NCI-H748 treated with DMSO at 0.1 percent for 48 hours (cell line): ENCODE data around the gene FAT1.

Experiments used
- DNase-seq: peaks from one replicate; lab custom pipeline; 2025; lab: John Stamatoyannopoulos, UW

FAT1 gene

DNA sequence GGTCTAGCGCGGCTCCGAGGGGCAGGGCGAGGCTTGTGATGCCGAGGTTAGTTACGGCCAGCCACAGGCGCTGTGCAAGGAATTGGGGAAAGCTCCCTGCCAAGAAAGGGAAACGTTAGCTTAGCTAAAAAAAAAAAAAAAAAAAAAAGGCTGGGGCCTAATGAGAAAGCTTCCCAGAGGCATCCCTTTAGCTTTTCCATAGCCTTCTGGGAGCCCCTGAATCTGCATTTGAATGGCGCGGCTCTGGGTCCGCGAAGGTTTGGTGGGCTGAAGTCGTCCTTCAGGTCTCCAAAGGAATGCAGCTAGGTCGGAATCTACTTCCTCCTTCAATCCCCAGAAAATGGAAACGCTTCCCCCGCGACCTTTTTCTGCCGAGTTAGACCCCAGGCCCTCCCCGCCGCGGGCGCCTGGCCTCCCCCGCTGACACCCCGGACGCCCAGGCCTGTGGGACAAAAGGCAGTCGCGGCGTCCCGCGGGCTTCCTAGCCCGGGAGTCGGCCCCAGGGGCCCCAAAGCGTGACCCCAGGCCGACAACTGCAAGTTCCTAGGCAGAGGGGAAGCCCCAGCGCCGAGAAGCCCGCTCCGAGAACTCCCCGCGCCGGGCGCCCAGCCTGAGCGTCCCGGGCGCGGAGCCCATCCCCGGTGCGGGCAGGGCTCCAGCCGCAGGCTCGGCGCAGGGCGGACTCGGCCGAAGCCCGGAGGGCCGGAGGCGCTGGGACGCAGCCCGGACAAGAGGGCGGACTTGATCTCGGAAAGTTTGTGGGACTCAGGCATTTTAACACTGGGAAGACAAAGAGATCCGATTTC lies 605 bp upstream of the FAT1 start:
- DNase-seq = no peak

DNA sequence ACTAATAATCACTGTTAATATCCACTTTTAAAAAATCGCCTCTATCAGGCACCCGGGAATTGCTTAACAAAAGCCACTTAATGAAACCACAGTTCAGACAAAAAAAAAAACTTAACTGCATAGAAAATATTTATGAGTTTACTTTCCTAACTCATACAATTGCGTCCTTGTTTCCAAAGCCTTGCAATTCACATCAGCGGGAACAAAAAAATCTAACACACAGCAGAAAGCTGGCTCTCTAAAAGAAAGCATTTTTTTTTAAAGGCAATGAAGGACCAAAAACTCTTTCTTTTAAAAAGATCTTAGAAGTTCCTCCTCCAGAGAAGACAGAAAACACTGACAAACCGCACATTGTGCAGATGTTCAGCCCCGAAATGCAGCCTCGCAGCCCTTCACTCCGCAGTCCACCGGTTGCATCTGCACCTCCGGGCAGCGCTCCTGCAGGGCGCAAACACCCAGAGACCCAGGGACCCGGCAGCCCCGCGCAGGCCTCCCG lies 812 bp downstream of the FAT1 start:
- DNase-seq = no peak

DNA sequence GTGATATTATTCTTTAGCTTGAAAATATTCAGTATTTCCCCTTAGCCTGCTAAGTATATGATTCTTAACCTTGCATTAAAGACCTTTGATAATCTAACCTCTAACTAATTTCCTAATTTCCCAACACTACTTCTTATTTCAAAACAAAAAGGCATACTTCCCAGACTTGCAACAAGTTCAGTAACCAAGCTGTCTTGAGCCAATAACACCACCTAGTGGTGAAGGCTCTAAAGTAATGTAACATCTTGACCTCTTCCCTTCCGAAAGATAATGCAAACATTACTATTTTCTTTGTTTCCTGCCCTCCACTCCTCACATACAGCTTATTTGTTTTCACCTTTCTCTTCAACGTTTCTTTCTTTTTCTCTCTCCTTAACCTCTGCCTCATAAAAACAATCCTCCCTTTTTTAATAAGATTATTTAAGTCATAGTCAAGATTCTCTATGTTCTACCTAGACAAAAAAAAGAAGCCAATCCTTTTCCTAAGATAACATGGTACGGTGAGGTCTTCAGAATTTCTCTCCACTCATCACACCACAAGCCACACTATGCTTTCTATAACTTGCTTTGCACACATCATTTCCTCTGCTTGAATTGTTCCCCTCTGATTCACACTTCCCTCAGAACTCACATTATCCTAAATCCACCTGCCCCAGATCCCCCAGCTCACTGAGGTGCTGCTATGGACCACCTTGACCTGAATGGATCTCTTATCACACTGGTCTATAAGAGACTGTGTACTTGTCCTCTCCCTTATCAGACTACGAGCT lies 3.5 kb downstream of the FAT1 start:
- no peak for DNase-seq

DNA sequence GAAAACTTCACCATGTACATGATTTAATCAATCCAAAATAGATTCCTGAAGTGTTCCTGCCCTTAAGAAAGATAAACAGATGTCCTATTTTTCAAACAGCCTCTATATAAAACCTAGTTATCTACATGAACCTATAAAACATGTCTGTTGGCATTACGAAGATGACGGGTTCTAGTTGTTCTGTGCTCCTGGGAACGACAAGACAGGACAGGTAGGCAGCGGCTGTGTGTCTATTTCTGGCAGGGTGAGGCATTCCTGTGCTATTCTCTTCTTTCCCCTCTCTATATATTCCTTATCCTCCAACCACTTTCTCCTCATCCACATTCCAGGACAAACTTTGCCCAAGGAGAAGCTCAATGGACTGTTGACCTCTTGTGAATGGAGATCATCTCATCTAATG lies 6.1 kb downstream of the FAT1 start:
- no peak for DNase-seq

DNA sequence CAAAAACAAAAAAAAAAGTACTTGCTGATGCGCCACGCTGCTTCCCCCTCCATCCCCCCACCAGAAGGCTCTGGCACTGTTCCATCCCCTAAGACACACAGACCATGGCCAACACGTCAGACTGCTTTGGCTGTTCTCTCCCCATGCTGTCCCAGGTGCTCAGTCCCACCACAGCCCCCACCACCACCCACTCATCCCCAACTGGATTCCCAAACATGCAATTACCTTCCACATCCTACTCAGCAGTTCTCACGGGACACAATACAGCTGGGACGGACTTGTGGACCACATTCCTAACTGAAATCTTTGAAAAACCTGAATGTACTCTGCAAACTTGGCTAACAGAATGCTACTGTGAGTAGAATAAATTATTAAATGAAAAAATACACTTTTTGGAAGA lies 8.6 kb downstream of the FAT1 start:
- no peak for DNase-seq

DNA sequence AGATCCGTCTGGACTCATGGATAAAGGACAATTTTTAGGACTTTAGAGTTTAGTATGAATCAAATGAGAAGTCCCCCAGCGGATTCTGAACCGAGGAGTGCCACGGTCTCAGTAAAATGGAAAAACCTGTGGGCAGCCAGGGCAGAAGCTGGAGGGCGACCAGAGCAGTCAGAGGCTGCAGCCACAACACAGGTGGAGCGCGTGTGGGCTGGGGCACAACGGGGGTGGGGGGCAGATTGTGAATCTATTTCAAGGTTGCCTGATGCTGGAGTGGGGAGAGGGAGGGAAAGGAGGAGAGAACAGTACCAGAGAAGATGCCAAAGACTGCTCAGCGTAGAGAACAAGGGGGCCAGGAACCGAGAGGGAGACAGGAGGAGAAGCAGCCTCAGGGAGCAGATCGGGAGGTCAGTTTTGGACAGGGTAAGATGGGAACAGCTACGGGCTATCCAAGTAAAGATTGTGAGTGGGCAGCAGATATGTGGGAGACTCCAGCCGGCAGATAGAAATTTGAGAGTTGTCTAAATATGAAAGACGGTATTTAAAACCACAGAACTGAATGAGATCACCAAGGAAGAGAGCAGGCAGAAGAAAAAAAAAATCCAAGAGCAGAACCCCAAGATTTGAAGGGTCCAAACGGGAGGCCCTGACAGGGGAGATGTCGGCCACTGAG lies 9.5 kb downstream of the FAT1 start:
- DNase-seq = no peak

DNA sequence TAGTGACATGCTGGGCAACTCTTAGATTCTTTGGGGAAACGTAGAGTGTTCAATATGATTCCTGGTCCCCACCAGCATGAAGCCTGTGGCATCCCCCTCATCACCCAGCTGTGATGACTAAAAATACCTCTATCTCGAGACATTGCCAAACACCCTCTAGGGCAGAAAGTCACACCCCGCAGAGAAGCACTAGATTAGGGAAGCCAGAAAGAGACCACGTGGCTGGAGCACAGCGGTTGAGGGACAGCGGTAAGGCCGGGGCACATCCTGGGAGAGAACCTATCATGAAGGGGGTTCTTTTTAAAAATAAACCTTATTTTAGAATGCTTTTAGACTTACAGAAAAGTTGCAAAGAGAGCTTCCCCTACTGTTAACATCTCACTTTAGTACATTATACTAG lies 11.0 kb downstream of the FAT1 start:
- no peak for DNase-seq

DNA sequence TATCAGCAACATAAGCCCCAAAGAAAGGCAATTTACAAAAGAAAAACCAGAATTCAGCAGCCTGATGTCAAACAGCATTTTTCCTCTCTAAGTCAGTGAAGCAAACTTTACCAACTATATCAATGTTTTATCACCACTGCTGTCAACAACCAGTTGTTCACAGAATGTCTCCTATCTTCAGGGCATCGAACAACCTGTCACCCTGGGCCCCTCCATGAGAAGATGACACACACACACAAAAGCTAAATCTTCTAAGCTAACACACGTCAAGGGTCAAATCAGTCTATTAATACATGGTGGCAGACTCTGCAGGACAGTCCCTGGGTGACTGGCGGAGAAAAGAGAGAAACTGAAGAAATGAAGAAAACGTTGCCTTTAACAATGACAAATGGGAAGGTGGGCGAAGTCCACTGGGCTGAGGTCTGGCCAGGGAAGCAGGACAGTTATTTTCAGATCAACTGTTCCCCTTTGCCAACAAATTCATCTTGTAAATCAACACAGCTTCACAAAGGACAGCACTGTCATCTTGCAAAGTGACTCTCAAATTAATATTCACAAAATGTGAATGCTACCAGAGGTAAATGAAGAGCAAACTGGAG lies 13.0 kb downstream of the FAT1 start:
- no peak for DNase-seq

DNA sequence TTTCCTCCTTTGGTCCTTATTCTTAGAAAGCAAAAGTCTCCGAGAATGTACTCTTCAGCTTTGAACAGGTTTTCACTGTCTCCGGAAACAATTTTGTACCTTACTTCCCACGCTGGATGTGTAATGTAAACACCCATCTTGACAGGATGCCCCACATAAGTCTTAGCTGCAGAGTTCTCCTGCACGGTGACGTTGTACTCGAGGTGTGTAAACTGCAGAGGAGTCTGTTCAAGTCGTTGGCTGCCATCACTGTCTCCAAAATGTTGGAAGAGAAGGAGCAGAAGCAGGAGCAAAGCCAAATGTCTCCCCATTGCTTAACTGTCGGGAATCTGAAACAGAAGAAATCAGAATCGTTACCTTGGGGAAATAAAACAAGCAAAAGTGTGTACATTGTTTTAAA lies 14.1 kb downstream of the FAT1 start:
- DNase-seq = no peak

DNA sequence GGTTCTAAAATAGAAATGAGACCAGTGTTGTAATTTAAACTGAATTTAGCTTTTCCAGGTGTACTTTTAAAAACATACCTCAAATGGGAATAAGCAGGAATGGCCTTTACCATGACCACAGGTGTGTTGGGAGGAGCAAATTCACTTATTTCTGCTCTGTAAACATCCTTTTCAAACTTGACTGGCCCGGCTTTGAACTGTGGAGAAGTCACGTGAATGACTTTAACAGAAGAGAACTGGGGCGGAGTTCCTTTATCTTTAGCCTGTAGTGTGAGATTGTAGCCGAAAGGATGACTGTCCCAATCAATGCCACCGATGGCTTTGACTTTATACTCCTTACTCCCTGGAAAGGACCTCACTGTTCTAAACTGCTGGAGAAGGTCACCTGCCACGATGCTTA lies 15.1 kb downstream of the FAT1 start:
- no peak for DNase-seq

DNA sequence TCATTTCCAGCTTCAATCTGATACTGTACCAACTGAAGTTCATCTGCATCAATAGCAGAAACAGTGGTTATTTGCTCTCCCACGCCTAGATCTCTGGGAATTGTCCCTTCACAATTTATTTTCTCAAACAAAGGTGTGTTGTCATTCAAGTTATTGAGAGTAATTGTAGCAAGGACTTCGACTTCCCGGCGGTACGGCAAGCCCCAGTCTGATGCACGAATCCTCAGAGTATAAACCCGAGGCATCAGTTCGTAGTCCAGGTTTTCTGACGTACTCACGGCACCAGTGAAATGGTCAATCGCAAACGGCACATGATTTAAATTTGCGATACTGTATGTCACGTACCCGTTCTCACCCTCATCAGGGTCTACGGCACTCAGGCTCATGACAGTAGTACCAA lies 15.7 kb downstream of the FAT1 start:
- DNase-seq = no peak

DNA sequence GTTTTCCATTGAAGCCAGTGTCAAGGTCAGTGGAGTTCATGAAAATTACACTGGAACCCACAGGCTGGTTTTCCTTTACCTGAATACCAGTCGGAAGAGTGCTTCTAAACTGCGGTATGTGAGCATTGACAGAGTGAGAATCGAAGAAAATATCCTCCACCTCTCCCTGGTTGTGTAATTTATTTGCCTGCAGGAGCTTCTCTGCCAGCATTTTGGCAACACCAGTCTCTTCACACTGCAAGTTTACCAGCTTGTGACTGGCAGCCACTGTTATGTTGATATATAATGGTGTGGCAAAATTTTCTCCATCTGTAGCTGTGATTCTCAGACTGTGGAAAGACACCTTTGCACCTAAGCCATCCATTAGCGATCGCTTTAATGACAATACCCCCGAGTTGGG lies 16.1 kb downstream of the FAT1 start:
- no peak for DNase-seq

DNA sequence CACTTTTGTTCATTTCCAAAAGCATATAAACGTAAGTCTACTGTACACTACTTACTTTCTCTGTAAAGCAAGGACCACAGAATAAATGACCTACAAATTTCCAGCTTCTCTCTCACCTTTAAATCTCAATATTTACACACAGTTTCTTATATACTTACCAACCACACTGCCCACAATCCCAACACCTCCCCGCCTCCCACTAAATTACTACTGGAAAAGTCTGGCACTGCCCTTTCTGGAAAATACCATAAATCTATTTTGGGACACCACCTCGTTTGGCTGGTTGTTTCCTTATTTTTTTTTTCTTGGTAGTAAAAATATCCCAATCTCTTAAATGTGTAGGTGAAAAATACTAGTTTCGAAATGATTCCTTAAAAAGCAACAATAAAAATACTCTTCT lies 19.6 kb downstream of the FAT1 start:
- no peak for DNase-seq

DNA sequence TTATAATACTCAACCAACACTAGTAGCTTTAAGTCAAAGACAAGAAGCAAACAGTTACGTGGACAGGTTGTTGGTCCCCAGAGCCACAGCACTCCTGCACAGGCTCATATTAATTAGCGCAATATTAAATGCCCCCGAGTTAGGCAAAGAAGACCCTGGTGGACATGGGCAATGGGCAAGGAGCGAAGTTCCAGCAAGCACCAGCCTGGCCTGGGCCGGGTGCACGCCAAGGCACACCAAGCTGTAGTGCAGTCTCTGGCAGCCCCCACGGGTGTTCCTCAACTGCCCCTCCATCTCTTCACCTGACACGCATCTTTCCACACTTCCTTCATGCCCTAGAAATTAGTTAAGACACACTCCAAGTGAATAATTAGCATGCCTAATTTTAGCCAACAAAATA lies 20.1 kb downstream of the FAT1 start:
- no peak for DNase-seq

DNA sequence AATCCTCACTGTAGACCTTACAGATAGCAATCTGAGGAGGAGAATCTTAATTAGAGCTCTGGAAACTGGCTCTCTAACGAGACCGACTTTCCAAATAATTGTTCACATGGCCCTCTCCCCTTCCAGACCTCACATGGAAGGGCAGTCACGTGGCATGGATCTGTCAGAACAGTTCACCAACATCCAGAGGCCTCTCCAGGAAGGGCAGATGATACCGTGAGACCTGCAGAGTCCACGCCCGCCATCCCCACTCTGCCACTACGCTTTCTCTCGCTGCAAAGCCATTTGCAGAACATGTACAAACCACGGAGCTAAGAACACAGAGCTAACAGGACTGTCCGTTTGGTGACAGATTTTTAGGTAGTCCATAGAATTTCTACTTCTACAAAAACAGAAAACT lies 20.7 kb downstream of the FAT1 start:
- no peak for DNase-seq

DNA sequence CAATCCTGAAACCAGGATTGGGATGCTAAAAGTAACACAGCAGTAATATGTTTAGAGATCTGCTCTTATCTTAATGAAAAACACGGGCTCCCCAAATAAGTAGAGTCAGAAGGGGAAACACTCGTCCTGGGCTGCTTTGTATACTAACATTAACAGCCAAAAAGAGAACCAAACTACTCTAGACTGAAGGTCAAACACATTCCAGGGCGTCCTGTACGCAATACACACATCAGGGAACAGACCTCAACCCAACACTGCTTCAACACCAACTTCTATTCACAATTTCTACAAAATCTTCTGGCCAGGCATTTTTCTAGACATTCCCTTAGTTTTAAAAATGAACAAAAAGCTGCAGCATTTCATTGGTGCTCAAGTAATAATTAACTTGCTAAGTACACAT lies 21.4 kb downstream of the FAT1 start:
- no peak for DNase-seq

DNA sequence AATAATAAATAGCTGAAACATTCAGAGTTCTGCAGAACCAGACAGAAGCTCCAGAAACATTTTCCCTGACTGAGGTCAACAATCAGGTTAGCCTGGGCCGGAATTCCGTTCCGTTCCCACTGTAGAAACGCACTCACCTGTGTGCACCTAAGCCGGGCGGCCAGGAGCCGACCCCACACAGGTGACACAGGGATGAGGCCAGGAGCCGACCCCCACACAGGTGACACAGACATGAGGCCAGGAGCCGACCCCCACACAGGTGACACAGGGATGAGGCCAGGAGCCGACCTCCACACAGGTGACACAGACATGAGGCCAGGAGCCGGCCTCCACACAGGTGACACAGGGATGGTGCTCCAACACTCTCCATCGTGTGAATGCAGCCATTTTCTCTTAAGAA lies 21.9 kb downstream of the FAT1 start:
- DNase-seq = no peak

DNA sequence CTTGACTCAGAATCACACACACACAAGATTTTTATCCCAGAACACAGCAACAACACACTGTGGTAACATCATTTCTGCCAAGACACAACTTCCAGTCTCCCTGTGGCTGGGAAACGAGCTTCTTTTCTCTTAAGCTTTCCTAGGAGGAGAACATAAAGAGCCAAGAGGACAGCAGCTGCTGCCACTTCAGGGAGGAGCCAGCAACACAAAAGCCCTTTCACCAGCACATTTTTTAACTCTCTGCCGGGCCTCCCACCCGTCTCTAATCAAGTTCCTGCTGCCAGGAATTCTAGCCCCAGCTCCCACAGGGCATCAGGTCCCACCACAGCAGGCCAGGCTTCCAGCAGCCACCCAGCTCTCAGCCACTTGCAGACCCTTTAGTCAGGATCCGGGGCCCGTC lies 22.4 kb downstream of the FAT1 start:
- DNase-seq = no peak

DNA sequence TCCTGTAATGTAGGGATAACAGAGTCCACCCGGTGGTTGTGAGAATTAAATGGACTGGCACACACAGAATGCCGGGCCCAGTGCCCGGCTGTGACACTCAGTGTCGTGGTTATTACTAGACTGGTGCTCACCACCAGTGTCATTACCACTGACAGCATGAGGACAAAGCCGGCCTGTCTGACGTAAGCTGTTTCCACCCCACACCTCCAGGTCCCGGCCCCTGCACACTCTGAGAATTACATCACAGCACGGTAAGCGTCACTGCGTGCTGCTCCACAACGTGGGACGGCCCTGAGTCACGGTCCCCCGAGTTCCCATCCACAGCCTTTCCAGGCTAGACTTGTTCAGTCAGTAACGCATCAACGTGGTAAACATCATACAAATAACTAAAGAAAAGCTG lies 22.9 kb downstream of the FAT1 start:
- no peak for DNase-seq

DNA sequence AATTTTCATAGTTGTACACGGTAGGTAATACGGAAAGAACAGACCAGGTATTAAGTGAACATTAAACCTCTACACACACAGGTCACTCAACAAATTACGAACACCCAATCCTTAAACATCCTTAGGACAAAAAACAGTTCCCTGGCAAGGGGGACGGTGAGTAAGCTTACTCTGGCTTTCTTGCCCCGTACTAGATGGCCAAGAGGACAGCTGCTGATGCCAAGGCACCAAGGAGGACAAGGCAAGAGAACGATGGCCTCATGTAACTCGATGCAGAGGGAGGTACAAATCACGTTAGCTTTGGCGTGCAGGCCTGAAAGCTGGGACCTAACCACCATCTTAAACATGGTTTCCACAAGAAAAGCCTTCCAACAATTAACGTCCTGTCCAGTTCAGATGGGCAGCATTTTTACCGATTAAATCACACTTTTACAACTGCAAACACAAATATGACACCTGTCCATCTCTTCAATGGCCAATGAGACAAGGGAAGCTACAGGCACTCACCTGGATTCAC lies 23.7 kb downstream of the FAT1 start:
- DNase-seq = no peak

DNA sequence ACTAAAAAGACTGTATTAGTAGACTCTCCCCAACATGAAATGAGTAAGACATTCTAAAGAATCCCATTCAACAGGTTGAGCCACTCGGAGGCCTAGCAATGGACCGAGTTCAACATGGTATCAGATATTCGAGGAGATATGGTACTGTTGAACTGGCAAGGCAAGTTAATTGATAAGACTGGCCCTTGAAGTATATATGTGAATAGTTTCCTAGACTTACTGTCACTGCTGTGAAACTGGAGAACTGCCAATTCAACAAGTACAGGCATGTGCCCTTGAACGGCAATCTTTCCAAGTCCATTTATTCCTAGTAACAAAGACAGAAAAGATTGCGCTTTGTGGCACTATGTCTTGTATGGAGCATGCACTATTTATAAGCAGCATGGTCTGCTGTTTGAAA lies 24.4 kb downstream of the FAT1 start:
- no peak for DNase-seq

DNA sequence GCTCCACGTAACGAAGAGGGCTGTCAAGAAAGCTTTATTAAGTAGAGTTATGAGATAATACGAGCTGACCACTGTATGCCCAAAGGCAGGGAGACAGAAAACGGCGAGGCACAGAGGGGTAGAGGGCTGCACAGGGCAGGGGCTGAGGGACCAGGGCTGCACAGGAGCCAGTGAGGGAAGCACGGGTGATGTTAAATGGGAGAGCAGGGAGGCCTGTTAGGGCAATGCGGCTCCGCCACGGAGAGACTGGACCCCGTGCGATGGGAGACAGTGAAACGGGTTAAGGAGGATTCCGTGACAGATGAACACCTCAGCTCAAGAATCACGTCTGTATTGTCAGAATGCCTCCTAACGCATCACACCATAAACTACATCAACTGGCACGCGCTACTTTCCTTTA lies 25.1 kb downstream of the FAT1 start:
- no peak for DNase-seq
